ENCODE results near the gene RIOK1. TPM values are rescaled to one million over a fixed set of nuclear protein-coding genes. Genes with fewer than 3 reads are reported as not detected.

RIOK1 gene
- total and polyA plus RNA-seq, 2 of the 8 experiments (the other 6 are each of a cell fraction or from before 2014, with no cell fraction given), result 11.8 to 26.9 TPM

DNA sequence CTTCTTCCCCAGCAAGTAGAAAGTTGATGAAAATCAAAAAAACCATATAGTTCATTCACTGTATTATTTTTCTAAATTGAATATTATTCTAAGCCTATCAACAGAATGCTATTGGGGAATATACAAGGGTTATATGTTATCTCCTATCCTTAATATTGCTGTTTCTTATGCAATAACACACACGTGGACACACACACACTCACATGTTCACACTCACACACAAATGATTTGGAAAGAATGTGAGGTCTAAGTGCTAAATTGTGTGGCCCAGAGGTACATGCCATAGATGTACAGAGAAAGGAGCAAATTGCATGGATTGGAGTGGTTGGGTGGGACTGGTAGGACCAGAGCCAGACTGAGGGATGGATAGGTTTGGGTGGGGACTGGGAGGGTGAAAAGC is 45.1 kb downstream of the RIOK1 start:
- no peaks in the 10 kb centered on the region for H3K79me1 ChIP-seq (ENCODE audit: low read depth, low read length)
- H3K18ac ChIP-seq (ENCODE audit: extremely low read depth, low read length), result no peak overlapping the region
- H3K79me2 ChIP-seq (ENCODE audit: control insufficient read depth in 1 of 2, insufficient read depth in 2 of 2, low read length in 2 of 2), result no peaks in the 10 kb centered on the region
- WGBS, 2 experiments (ENCODE audit: extremely low coverage in 1 of 2, insufficient coverage in 1 of 2, insufficient read length in 1 of 2, insufficient replicate concordance in 2 of 2, low coverage in 1 of 2, low lambda C conversion rate in 2 of 2, missing lambda C conversion rate in 1 of 2), result 77% methylated on average over 1 of the region's 1 CpG; no CpG with 5 or more reads in 1 of the 2 experiments
- H3K23me2 ChIP-seq (ENCODE audit: low read depth, low read length), result no peaks in the 10 kb centered on the region; the same call in 1 of the 2 replicates
- no peak overlapping the region; the same call in 1 of the 2 replicates for H2AFZ ChIP-seq (ENCODE audit: low read length)
- H3K27me3 ChIP-seq (replicated peaks in 1 of 4; ENCODE audit: control insufficient read depth in 3 of 4, extremely low read depth in 1 of 4, insufficient read depth in 3 of 4, low read length in 3 of 4), result no peaks in the 10 kb centered on the region
- no peak overlapping the region for H3K9ac ChIP-seq (replicated peaks in 1 of 4; ENCODE audit: extremely low read depth in 1 of 4, low read depth in 3 of 4, low read length in 3 of 4)
- H3K36me3 ChIP-seq (ENCODE audit: control insufficient read depth in 2 of 4, insufficient read depth in 4 of 4, low read length in 3 of 4), result no peaks in the 10 kb centered on the region
- H2BK120ac ChIP-seq (replicated peaks; ENCODE audit: low read depth, low read length), result no peak overlapping the region
- no peak overlapping the region for H3K4me2 ChIP-seq (ENCODE audit: insufficient read depth in 1 of 2, low read depth in 2 of 2, low read length in 2 of 2)
- H2AK5ac ChIP-seq (ENCODE audit: low read depth, low read length), result no peak overlapping the region
- no peak overlapping the region for H2BK20ac ChIP-seq (ENCODE audit: low read length)
- POLR2A ChIA-PET (ENCODE audit: partially characterized antibody), result no interaction called here
- FAIRE-seq, result no peak
- no peak overlapping the region for H4K8ac ChIP-seq (ENCODE audit: extremely low read depth, insufficient read depth, low read length)
- no peak overlapping the region for H3K14ac ChIP-seq (ENCODE audit: insufficient read length)
- H4K91ac ChIP-seq (replicated peaks; ENCODE audit: insufficient read length, low read length), result no peak overlapping the region
- H3K4me1 ChIP-seq (replicated peaks in 1 of 4; ENCODE audit: control insufficient read depth in 3 of 4, insufficient read depth in 4 of 4, low read length in 3 of 4), result peaks cover 0 to 9% (median 2%) of the 10 kb centered on the region in 4 experiments; a peak in 2 of 7 replicates
- no peak overlapping the region for H3K27ac ChIP-seq (ENCODE audit: low read depth, low read length)
- DNase-seq (ENCODE audit: low read depth in 1 of 2, low spot score in 2 of 2), result no peak
- TF ChIP-seq JUN (IDR thresholded peaks at IDR 0.05; ENCODE audit: low read depth, low read length), result no peak
- no peak for TF ChIP-seq TAF7 (optimal IDR thresholded peaks at IDR 0.05; ENCODE audit: borderline replicate concordance, low read depth, low read length)
- no peak for TF ChIP-seq KDM4A (IDR thresholded peaks at IDR 0.05; ENCODE audit: low read depth, low read length, severe bottlenecking)
- TF ChIP-seq, protein P1, sequence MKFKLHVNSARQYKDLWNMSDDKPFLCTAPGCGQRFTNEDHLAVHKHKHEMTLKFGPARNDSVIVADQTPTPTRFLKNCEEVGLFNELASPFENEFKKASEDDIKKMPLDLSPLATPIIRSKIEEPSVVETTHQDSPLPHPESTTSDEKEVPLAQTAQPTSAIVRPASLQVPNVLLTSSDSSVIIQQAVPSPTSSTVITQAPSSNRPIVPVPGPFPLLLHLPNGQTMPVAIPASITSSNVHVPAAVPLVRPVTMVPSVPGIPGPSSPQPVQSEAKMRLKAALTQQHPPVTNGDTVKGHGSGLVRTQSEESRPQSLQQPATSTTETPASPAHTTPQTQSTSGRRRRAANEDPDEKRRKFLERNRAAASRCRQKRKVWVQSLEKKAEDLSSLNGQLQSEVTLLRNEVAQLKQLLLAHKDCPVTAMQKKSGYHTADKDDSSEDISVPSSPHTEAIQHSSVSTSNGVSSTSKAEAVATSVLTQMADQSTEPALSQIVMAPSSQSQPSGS (IDR thresholded peaks at IDR 0.05; ENCODE audit: low read length), result no peak
- TF ChIP-seq NANOG (IDR thresholded peaks at IDR 0.05; ENCODE audit: insufficient read depth, low read depth, low read length, poor library complexity, severe bottlenecking), result no peak
- no peak overlapping the region for H2BK5ac ChIP-seq (ENCODE audit: low read depth, low read length)
- H3K4me3 ChIP-seq (ENCODE audit: extremely low read depth in 1 of 4, insufficient read depth in 2 of 4, low read depth in 3 of 4, low read length in 4 of 4), result no peak overlapping the region
- CTCF ChIA-PET (ENCODE audit: partially characterized antibody), result interaction anchor here (0.9 kb wide), 1 partner anchor 33 kb away, joined by 3 read pairs; no protein-coding TSS in a partner anchor
- no peak overlapping the region for H3K4ac ChIP-seq (replicated peaks; ENCODE audit: insufficient read length, low read depth, low read length)
- H3K56ac ChIP-seq (replicated peaks; ENCODE audit: insufficient read length, low read depth, low read length), result no peak overlapping the region
- H4K20me1 ChIP-seq (replicated peaks in 1 of 2; ENCODE audit: control insufficient read depth in 1 of 2, insufficient read depth in 2 of 2, low read length in 2 of 2), result no peaks in the 10 kb centered on the region
- H2BK12ac ChIP-seq (ENCODE audit: low read depth, low read length), result no peak overlapping the region
- no peak overlapping the region for H3K23ac ChIP-seq (ENCODE audit: insufficient read length)
- H3K9me3 ChIP-seq (ENCODE audit: insufficient read depth in 2 of 2, low read depth in 1 of 2, low read length in 1 of 2), result no peaks in the 10 kb centered on the region
- no peak overlapping the region for H4K5ac ChIP-seq (ENCODE audit: insufficient read length, low read depth, low read length)
- H2BK15ac ChIP-seq (ENCODE audit: low read length), result no peak overlapping the region

Measured in H1 (cell line).